ENCODE data around the gene ADAMTS10. TPM values are rescaled to one million over a fixed set of nuclear protein-coding genes. Genes with fewer than 3 reads are reported as not detected.

Gene ADAMTS10
- total RNA-seq, 1 experiment from 2014 or later: 26.5 TPM

DNA sequence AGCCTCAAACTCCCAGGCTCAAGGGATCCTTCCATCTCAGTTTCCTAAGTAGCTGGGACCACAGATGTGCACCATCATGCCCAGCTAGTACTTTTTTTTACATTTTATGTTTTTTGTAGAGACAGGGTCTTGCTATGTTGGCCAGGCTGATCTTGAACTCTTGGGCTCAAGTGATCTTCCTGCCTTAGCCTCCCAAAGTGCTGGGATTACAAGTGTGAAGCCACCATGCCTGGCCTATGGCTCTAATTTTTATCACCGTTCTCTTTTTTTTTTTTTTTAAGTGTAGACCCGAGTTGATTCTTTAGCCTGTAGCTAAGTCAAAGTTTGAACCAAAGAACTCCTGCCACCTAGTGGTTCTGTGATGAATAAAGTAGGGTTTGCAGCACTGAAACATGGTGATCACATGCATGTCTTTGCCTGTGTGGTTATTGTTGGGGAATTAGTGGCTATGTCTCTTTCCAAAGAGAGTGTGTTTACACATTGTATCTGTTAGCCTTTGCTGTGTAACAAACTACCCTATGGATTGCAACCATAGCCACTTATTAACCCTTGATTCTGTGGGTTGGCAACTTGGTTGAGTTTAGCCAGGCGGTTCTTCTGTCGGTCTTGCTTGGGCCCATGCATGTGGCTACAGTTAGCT, 31.5 kb upstream of the ADAMTS10 start:
- Histone ChIP-seq H3K4ac (ENCODE audit: low read depth, low read length) (no peak overlapping the region), H2BK20ac (ENCODE audit: low read depth, low read length, poor library complexity, severe bottlenecking) (no peak overlapping the region), H4K91ac (ENCODE audit: insufficient read length, low read depth, low read length) (no peak overlapping the region), H4K5ac (ENCODE audit: insufficient read length, low read depth, low read length) (no peak overlapping the region), H3K56ac (ENCODE audit: insufficient read length, low read depth, low read length) (no peak overlapping the region), H3K79me1 (ENCODE audit: insufficient read depth, low read depth, low read length, poor library complexity, severe bottlenecking) (no peaks in the 10 kb centered on the region), H2AFZ (ENCODE audit: low read length) (no peak overlapping the region), H3K14ac (ENCODE audit: insufficient read depth, low read length) (no peak overlapping the region), H3T11ph (ENCODE audit: low read length) (no peak overlapping the region), H3K9ac (ENCODE audit: extremely low read depth, insufficient read length, low read length) (no peak overlapping the region), H4K8ac (replicated peaks; ENCODE audit: insufficient read length, low read depth, low read length) (no peak overlapping the region), H3K23ac (ENCODE audit: insufficient read length, low read depth, low read length) (no peak overlapping the region), H3K4me2 (ENCODE audit: insufficient read depth, insufficient read length, low read length) (no peak overlapping the region), H3K18ac (ENCODE audit: insufficient read length, low read depth, low read length) (no peak overlapping the region), H2BK12ac (ENCODE audit: insufficient read length, low read depth, low read length) (no peak overlapping the region), H3K79me2 (ENCODE audit: insufficient read depth, low read length) (no peaks in the 10 kb centered on the region), H2BK120ac (ENCODE audit: low read depth, low read length, poor library complexity, severe bottlenecking) (no peak overlapping the region), H3K23me2 (ENCODE audit: insufficient read length, low read depth, low read length, poor library complexity, severe bottlenecking) (no peaks in the 10 kb centered on the region), H3K4me1 (ENCODE audit: insufficient read depth, low read length) (no peaks in the 10 kb centered on the region), H2BK5ac (ENCODE audit: insufficient read length, low read length) (no peak overlapping the region), H2AK5ac (ENCODE audit: insufficient read length, low read length) (no peak overlapping the region), H3K27ac (ENCODE audit: insufficient read length, low read depth, low read length) (no peak overlapping the region), H2BK15ac (ENCODE audit: low read depth, low read length) (no peak overlapping the region), H3K27me3 (ENCODE audit: insufficient read depth, low read length) (no peaks in the 10 kb centered on the region), H4K20me1 (ENCODE audit: control insufficient read depth, insufficient read depth, insufficient read length) (no peaks in the 10 kb centered on the region), H3K9me3 (ENCODE audit: control insufficient read depth, low read depth, low read length) (no peaks in the 10 kb centered on the region)
- no CpG with 5 or more reads among the region's 4 CpGs for WGBS (ENCODE audit: extremely low coverage, insufficient read length, low lambda C conversion rate)
- DNase-seq: no peak
- TF ChIP-seq, protein P1, sequence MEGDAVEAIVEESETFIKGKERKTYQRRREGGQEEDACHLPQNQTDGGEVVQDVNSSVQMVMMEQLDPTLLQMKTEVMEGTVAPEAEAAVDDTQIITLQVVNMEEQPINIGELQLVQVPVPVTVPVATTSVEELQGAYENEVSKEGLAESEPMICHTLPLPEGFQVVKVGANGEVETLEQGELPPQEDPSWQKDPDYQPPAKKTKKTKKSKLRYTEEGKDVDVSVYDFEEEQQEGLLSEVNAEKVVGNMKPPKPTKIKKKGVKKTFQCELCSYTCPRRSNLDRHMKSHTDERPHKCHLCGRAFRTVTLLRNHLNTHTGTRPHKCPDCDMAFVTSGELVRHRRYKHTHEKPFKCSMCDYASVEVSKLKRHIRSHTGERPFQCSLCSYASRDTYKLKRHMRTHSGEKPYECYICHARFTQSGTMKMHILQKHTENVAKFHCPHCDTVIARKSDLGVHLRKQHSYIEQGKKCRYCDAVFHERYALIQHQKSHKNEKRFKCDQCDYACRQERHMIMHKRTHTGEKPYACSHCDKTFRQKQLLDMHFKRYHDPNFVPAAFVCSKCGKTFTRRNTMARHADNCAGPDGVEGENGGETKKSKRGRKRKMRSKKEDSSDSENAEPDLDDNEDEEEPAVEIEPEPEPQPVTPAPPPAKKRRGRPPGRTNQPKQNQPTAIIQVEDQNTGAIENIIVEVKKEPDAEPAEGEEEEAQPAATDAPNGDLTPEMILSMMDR (conservative IDR thresholded peaks at IDR 0.05): peak; percentile 71
- Mint-ChIP-seq H3K27ac (no peak overlapping the region), H3K27me3 (ENCODE audit: low read depth) (peaks cover 35% of the 10 kb centered on the region), H3K36me3 (ENCODE audit: insufficient read depth in 1 of 3, low read depth in 3 of 3) (no peaks in the 10 kb centered on the region; a peak in 1 of 7 replicates), H3K4me3 (no peak overlapping the region), H3K4me1 (peaks cover 12 to 15% of the 10 kb centered on the region in 2 experiments), H3K9me3 (peaks cover 4 to 16% of the 10 kb centered on the region in 2 experiments; a peak in 4 of 5 replicates)

All from H9 (cell line).